Endodermal cell (in vitro differentiated cells): Measurements from ENCODE around the gene RAVER1. TPM values are rescaled to one million over a fixed set of nuclear protein-coding genes. Genes with fewer than 3 reads are reported as not detected.

Source experiments
- DNase-seq: peaks from one replicate; pipeline ENCODE4 v3.0.0-alpha.2; 2017
- H3K27ac ChIP-seq: 2 replicates; pipeline ENCODE4 v1.5.1; 2013; ENCODE audit warnings: mild to moderate bottlenecking, low read depth, low read length, moderate library complexity
- H3K27me3 ChIP-seq: 2 replicates; pipeline ENCODE4 v1.6.1; 2013; ENCODE audit warnings: mild to moderate bottlenecking, low read length, moderate library complexity; ENCODE audit not compliant: insufficient read depth, control insufficient read depth, poor library complexity, severe bottlenecking
- H3K36me3 ChIP-seq: 2 replicates; pipeline ENCODE4 v1.7.0; 2013; ENCODE audit warnings: mild to moderate bottlenecking, low read length, moderate library complexity; ENCODE audit not compliant: control insufficient read depth, insufficient read depth
- H3K4me1 ChIP-seq: one replicate; pipeline ENCODE4 v1.7.0; 2013; ENCODE audit warnings: low read length; ENCODE audit not compliant: control insufficient read depth, insufficient read depth
- H3K4me3 ChIP-seq: 2 replicates; pipeline ENCODE4 v1.5.1; 2013; ENCODE audit warnings: mild to moderate bottlenecking, low read length, moderate library complexity
- H3K9ac ChIP-seq: 2 replicates; pipeline ENCODE4 v1.6.1; 2013; ENCODE audit warnings: mild to moderate bottlenecking, low read length, moderate library complexity; ENCODE audit not compliant: poor library complexity, severe bottlenecking; ENCODE audit errors: extremely low read depth
- H3K9me3 ChIP-seq: 2 replicates; pipeline ENCODE4 v1.6.1; 2013; ENCODE audit warnings: mild to moderate bottlenecking, low read length, moderate library complexity; ENCODE audit not compliant: control insufficient read depth
- H3K27ac Mint-ChIP-seq: 2 replicates; pipeline ENCODE4 v1.8.0; 2020; ENCODE audit warnings: mixed read lengths
- H3K27me3 Mint-ChIP-seq: 2 replicates; pipeline ENCODE4 v1.8.0; 2021; ENCODE audit warnings: mild to moderate bottlenecking, mixed read lengths; ENCODE audit not compliant: insufficient read depth
- H3K36me3 Mint-ChIP-seq: 2 replicates; pipeline ENCODE4 v1.8.0; 2020; ENCODE audit warnings: low read depth, mixed read lengths
- H3K4me1 Mint-ChIP-seq: 2 replicates; pipeline ENCODE4 v1.8.0; 2020; ENCODE audit warnings: mixed read lengths
- H3K4me3 Mint-ChIP-seq: 2 replicates; pipeline ENCODE4 v1.8.0; 2020; ENCODE audit warnings: mild to moderate bottlenecking, moderate library complexity, mixed read lengths
- H3K9me3 Mint-ChIP-seq: 2 replicates; pipeline ENCODE4 v1.8.0; 2020; ENCODE audit warnings: mild to moderate bottlenecking, mixed read lengths
- CTCF ChIP-seq: fragments of 200-600 bp; sonication (generic); conservative IDR thresholded peaks from 2 replicates; pipeline ENCODE4 v1.5.0; 2021; ENCODE audit warnings: antibody characterized with exemption, mild to moderate bottlenecking
- WGBS, 2 experiments: methylation state at CpG; one replicate each; pipeline versions ENCODE4 v1.1.5 to v1.1.7; 2013; ENCODE audit warnings: missing lambda C conversion rate in 2 of 2, mixed read lengths in 1 of 2; ENCODE audit not compliant: insufficient coverage in 1 of 2, insufficient read length in 1 of 2; 5-methylcytosine and 5-hydroxymethylcytosine counted together
- total RNA-seq, 2 donors: library from RNA; stranded (reverse); fragmentation: NEBNext Ultra II Directional in 1 of 2; extraction: Animal tissue kit (Norgen Biotek cat#: 25700) in 1 of 2; gene quantifications; 2 replicates in 1 of 2; 3 replicates in 1 of 2; pipeline ENCODE4 v1.2.1, GENCODE V29; 2021

RAVER1 gene
- total RNA-seq, 2 donors from 2014 or later = 53.1 to 64.7 TPM

GRCh38 chr19:10290876-10291553 is 42.3 kb downstream of the RAVER1 start:
- Histone ChIP-seq H3K27me3 (peaks cover 100% of the 10 kb centered on the region), H3K27ac (no peak overlapping the region), H3K9ac (no peak overlapping the region), H3K4me3 (peak overlapping the region; percentile 56), H3K4me1 (peaks cover 3% of the 10 kb centered on the region), H3K9me3 (no peaks in the 10 kb centered on the region), H3K36me3 (no peaks in the 10 kb centered on the region)
- WGBS, 2 experiments = 1 to 2% methylated on average over 20 to 57 of the region's 57 CpGs
- DNase-seq = peak; percentile 82
- peaks cover 100% of the 10 kb centered on the region for H3K27me3 Mint-ChIP-seq
- peak overlapping the region; percentile 42 for H3K4me3 Mint-ChIP-seq
- H3K9me3 Mint-ChIP-seq = peaks cover 9% of the 10 kb centered on the region
- TF ChIP-seq CTCF = no peak
- H3K4me1 Mint-ChIP-seq = peaks cover 14% of the 10 kb centered on the region
- no peaks in the 10 kb centered on the region for H3K36me3 Mint-ChIP-seq
- no peak overlapping the region for H3K27ac Mint-ChIP-seq

- Mint-ChIP-seq H3K4me3 (peak overlapping the region; percentile 42), H3K9me3 (peaks cover 5% of the 10 kb centered on the region), H3K4me1 (peaks cover 10% of the 10 kb centered on the region), H3K27me3 (peaks cover 100% of the 10 kb centered on the region), H3K36me3 (no peaks in the 10 kb centered on the region), H3K27ac (no peak overlapping the region)
- no peaks in the 10 kb centered on the region for H3K9me3 ChIP-seq
- no peak overlapping the region for H3K9ac ChIP-seq
- 2% methylated on average over 24 to 30 of the region's 30 CpGs for WGBS, 2 experiments
- no peaks in the 10 kb centered on the region for H3K36me3 ChIP-seq
- no peak overlapping the region for H3K27ac ChIP-seq
- no peak for TF ChIP-seq CTCF
- no peak overlapping the region for H3K4me3 ChIP-seq
- peak; percentile 75 for DNase-seq
- peaks cover 3% of the 10 kb centered on the region for H3K4me1 ChIP-seq
- peaks cover 100% of the 10 kb centered on the region for H3K27me3 ChIP-seq
Observed at GRCh38 chr19:10290357-10290875, 42.9 kb downstream of the RAVER1 start.

- peaks cover 98% of the 10 kb centered on the region for H3K27me3 ChIP-seq
- peaks cover 96% of the 10 kb centered on the region for H3K27me3 Mint-ChIP-seq
- peak; percentile 2 for TF ChIP-seq CTCF
- no peak within 1 kb of the TSS for H3K27ac Mint-ChIP-seq
- H3K36me3 ChIP-seq = no peaks in the 10 kb centered on the region
- peak within 1 kb of the TSS; percentile 42 for H3K4me3 Mint-ChIP-seq
- peaks cover 10% of the 10 kb centered on the region for H3K4me1 Mint-ChIP-seq
- peaks cover 3% of the 10 kb centered on the region for H3K4me1 ChIP-seq
- H3K27ac ChIP-seq = no peak within 1 kb of the TSS
- DNase-seq = no peak
- H3K36me3 Mint-ChIP-seq = no peaks in the 10 kb centered on the region
- 3 to 12% methylated on average over 4 to 41 of the region's 45 CpGs for WGBS, 2 experiments
- H3K9me3 Mint-ChIP-seq = peaks cover 5% of the 10 kb centered on the region
- no peaks in the 10 kb centered on the region for H3K9me3 ChIP-seq
- no peak within 1 kb of the TSS for H3K9ac ChIP-seq
- peak within 1 kb of the TSS; percentile 56 for H3K4me3 ChIP-seq
Observed at GRCh38 chr19:10289836-10290356, 43.4 kb downstream of the RAVER1 start, which contains the start of gene ICAM5. Gene ICAM5, plus strand, starts transcription at chr19:10289952. Its CDS starts 92 bp downstream, at chr19:10290044.
